Endothelial cell (in vitro differentiated cells): ENCODE measurements around the gene DEPP1. TPM values are rescaled to one million over a fixed set of nuclear protein-coding genes. Genes with fewer than 3 reads are reported as not detected.

Experiments
- DNase-seq: peaks from one replicate; pipeline ENCODE4 v3.0.0; 2021; ENCODE audit warnings: low spot score
- H3K27ac Mint-ChIP-seq: one replicate; pipeline ENCODE4 v1.8.0; 2021; ENCODE audit warnings: mixed read lengths, inconsistent platforms; ENCODE audit not compliant: unreplicated experiment
- H3K27me3 Mint-ChIP-seq: one replicate; pipeline ENCODE4 v1.8.0; 2021; ENCODE audit warnings: mild to moderate bottlenecking, moderate library complexity, mixed read lengths, inconsistent platforms; ENCODE audit not compliant: unreplicated experiment
- H3K36me3 Mint-ChIP-seq: one replicate; pipeline ENCODE4 v1.8.0; 2021; ENCODE audit warnings: mild to moderate bottlenecking, low read depth, mixed read lengths, inconsistent platforms; ENCODE audit not compliant: unreplicated experiment
- H3K4me1 Mint-ChIP-seq: one replicate; pipeline ENCODE4 v1.8.0; 2021; ENCODE audit warnings: mild to moderate bottlenecking, mixed read lengths, inconsistent platforms; ENCODE audit not compliant: unreplicated experiment
- H3K4me3 Mint-ChIP-seq: one replicate; pipeline ENCODE4 v1.8.0; 2021; ENCODE audit warnings: mild to moderate bottlenecking, mixed read lengths, inconsistent platforms; ENCODE audit not compliant: unreplicated experiment
- H3K9me3 Mint-ChIP-seq: one replicate; pipeline ENCODE4 v1.8.0; 2021; ENCODE audit warnings: mixed read lengths, inconsistent platforms; ENCODE audit not compliant: unreplicated experiment
- CTCF ChIP-seq: fragments of 200-600 bp; sonication (generic); IDR thresholded peaks from one replicate; pipeline ENCODE4 v1.5.0; 2021; ENCODE audit warnings: antibody characterized with exemption; ENCODE audit not compliant: unreplicated experiment
- total RNA-seq: library from RNA; stranded (reverse); fragmentation: NEBNext Ultra II Directional; extraction: Animal tissue kit (Norgen Biotek cat#: 25700); gene quantifications from one replicate; pipeline ENCODE4 v1.2.1, GENCODE V29; 2021; ENCODE audit not compliant: unreplicated experiment

DEPP1 gene
- total RNA-seq, 1 donor from 2014 or later = 22.5 TPM

- H3K36me3 Mint-ChIP-seq = no peaks in the 10 kb centered on the region
- no peaks in the 10 kb centered on the region for H3K9me3 Mint-ChIP-seq
- no peak overlapping the region for H3K4me3 Mint-ChIP-seq
- no peak for DNase-seq
- TF ChIP-seq CTCF = no peak
- peaks cover 41% of the 10 kb centered on the region for H3K4me1 Mint-ChIP-seq
- peaks cover 8% of the 10 kb centered on the region for H3K27me3 Mint-ChIP-seq
- peak overlapping the region; percentile 31 for H3K27ac Mint-ChIP-seq
Observed at GRCh38 chr10:44962870-44963738, 15.5 kb downstream of the DEPP1 start.

DNA sequence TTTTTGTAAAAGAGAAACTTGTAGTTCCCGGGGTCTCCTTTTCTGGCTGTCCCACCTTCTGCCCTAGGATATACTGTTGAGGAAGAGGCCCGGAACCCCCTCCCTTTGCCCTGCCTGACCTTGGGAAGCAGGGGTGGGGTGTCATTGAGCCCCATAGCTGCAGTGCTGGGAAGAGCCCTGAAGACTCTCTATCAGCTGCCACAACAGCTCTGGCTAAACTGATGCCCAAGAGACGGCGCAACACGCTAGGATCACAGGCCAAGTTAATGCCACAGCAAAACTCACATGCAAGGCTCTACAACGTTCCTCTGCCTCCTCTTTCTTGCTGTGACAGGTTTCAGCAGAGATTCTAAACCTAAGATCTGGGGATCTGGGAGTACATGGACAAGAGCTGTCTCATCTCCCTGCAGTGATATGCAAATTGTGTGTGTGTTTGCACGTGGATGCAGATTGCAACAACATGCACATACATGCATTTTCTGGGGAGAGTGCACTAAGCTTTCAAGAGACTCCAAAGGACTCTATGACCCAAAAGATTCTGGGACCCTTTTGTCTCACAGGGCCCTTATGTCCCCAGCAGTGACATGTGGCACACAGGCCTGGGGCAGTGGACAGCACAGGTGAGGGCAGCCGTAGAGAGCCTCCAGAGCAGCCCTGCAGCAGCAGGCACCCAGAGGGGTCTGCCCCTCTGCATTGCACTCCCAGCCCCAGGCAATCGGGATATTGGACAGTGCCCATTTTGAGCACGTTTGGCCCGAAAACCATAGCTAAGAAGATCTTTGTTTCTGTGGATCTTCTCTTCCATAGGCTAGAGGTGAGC is 16.5 kb downstream of the DEPP1 start:
- Mint-ChIP-seq H3K27ac (peak overlapping the region; percentile 31), H3K36me3 (no peaks in the 10 kb centered on the region), H3K27me3 (peaks cover 8% of the 10 kb centered on the region), H3K9me3 (no peaks in the 10 kb centered on the region), H3K4me1 (peaks cover 31% of the 10 kb centered on the region), H3K4me3 (no peak overlapping the region)
- TF ChIP-seq CTCF = no peak
- DNase-seq = no peak

DNA sequence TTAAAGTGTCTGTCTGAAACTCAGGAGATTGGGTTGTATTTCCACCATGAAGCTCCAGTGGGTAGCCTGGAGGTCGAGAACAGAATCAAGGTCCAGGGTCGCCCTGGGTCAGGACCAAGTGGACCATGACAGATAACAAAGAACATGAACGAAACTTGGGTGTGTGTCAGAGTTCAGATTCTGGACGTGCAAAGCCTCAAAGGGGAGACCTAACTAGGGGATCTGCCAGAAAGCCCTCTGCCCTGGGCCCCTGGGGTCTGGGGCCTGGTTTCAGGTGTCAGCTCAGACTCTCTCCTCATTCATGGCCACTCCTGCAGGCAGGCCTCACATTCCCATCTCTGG is 17.4 kb downstream of the DEPP1 start:
- Mint-ChIP-seq H3K27me3 (peaks cover 8% of the 10 kb centered on the region), H3K36me3 (peaks cover 6% of the 10 kb centered on the region), H3K4me3 (no peak overlapping the region), H3K27ac (no peak overlapping the region), H3K4me1 (peaks cover 31% of the 10 kb centered on the region), H3K9me3 (peaks cover 1% of the 10 kb centered on the region)
- DNase-seq = no peak
- no peak for TF ChIP-seq CTCF

GRCh38 chr10:44960482-44961229 is 18.0 kb downstream of the DEPP1 start:
- no peak for DNase-seq
- Mint-ChIP-seq H3K4me3 (peak overlapping the region; percentile 56), H3K27me3 (peaks cover 8% of the 10 kb centered on the region), H3K9me3 (peaks cover 4% of the 10 kb centered on the region), H3K36me3 (peaks cover 9% of the 10 kb centered on the region), H3K27ac (no peak overlapping the region), H3K4me1 (peaks cover 31% of the 10 kb centered on the region)
- no peak for TF ChIP-seq CTCF
